HL-60/S4 (cell line): ENCODE results near the gene RBL1.
"Not testable (repeated sequence)": the region's sequence is repeated elsewhere in the genome, so short reads cannot be mapped to it uniquely, and the experiment has no call there.

ENCODE experiments used
- in situ Hi-C: fragments of 300-500 bp; cut with MboI; formaldehyde crosslinking; loops from 2 replicates; pipeline ENCODE4 v1.14.3; 2022; ENCODE audit warnings: low sequenced_read_pairs

Gene RBL1

GRCh38 chr20:37077009-37077408 lies 18.8 kb downstream of the RBL1 start:
- in situ Hi-C loops: no loop called here

DNA sequence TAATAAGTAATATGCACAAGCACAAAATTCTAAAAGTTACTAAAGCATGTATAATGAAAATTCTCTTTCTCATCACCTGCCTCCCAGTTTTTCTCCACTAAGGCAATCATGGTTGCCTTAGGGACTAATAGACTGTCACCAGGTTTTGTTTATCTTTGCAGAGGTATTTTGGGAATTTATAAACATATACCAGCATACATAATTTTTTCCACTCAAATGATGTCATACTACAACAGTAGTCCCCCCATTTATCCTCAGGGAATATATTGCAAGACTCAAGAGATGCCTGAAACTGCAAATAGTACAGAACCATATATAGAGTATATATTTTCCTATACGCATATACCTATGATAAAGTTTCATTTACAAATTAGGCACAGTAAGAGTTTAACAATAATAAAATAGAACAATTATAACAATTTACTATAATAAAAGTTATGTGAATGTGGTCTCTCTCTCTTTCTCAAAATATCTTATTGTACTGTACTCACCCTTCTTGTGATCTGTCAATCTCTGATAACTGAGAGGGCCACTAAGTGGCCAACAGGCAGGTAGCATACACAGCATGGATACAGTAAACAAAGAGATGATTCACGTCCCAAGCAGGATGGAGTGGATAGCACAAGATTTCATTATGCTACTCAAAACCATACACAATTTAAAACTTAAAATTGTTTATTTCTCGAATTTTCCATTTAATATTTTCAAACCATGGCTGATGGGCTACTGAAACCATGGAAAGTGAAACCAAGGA lies 19.7 kb downstream of the RBL1 start:
- in situ Hi-C loops: no loop called here

- in situ Hi-C loops: no loop called here
Observed at GRCh38 chr20:37072293-37073196, 23.3 kb downstream of the RBL1 start.

- in situ Hi-C loops: no loop called here
Observed at GRCh38 chr20:37071481-37071911, 24.3 kb downstream of the RBL1 start.

GRCh38 chr20:37069563-37069962 lies 26.2 kb downstream of the RBL1 start:
- in situ Hi-C loops: not testable (repeated sequence)

- in situ Hi-C loops: no loop called here
Observed at GRCh38 chr20:37066168-37066567, 29.6 kb downstream of the RBL1 start.

DNA sequence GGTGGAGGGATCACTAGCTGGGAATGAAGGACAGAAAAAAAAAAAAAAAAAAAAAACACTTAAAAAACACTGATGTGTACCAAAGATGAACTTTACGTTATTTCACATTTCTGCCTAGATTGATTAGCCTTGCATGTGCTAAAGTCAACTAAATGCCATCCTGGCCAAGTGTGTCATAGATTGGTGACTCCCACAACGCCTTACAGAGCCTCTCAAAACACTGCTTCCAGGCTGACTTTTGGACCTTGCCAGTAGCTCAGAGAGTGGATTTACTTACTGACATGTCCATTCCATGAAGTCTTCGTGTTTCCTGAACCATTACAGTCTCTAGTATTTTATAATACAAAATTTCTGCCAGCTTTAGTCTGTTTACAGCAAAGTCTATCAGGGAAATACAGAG lies 40.5 kb downstream of the RBL1 start:
- in situ Hi-C loops: no loop called here

DNA sequence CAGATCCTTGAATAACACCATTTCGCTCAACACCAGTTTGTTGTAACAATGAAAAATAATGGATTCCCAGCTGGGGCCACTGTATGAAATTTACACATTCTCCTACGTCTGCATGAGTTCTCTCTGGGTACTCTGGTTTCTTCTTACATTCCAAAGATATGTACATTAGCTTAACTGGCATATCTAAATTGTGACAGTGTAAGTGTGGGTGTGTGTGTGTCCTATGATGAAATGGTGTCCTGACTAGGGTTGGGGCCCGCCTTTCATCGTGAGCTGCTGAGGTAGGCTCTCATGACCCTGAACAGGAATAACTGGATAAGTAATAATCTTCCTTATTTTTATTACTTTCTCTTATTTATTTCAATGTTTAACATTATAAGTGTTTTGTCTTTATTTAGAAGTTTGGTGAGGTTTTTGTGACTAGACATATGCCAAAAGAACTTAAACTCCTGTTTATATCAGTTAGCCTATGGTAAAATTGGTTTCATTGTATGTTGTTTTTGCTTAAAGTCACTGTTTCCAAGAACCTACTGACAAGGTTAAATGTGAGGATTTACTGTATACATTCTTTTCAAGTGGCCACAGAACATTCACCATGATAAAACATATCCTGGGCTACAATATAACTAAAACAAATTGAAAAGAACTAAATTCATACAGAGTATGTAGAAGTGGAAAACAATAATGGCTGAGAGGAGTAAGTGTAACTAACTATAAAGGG lies 42.4 kb downstream of the RBL1 start:
- in situ Hi-C loops: no loop called here

- in situ Hi-C loops: no loop called here
Observed at GRCh38 chr20:37042986-37043972, 52.5 kb downstream of the RBL1 start.

DNA sequence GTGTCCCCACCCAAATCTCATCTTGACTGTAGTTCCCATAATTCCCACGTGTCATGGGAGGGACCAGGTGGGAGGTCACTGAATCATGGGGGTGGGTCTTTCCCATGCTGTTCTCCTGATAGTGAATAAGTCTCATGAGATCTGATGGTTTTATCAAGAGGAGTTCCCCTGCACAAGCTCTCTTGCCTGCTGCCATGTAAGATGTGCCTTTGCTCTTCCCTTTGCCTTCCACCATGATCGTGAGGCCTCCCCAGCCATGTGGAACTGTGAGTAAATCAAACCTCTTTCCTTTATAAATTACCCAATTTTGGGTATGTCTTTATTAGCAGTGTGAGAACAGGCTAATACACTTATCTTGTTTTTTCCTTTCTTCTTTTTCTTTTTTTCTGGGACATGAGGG lies 56.4 kb downstream of the RBL1 start:
- in situ Hi-C loops: not testable (repeated sequence)

DNA sequence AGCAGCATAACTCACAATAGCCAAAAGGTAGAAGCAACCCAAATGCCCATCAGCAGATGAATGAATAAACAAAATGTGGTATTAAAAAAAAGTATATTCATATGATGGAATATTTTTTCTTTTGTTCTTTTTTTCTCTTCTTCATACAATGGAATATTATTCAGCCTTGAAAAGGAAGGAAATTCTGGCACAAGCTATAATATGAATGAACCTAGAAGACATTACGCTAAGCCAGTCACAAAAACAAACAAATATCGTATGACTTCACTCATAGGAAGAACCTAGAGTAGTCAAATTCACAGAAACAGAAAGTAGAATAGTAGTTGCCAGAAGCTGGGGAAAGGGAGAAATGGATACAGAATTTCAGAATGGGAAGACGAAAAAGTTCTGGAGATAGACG lies 63.7 kb downstream of the RBL1 start:
- in situ Hi-C loops: no loop called here

DNA sequence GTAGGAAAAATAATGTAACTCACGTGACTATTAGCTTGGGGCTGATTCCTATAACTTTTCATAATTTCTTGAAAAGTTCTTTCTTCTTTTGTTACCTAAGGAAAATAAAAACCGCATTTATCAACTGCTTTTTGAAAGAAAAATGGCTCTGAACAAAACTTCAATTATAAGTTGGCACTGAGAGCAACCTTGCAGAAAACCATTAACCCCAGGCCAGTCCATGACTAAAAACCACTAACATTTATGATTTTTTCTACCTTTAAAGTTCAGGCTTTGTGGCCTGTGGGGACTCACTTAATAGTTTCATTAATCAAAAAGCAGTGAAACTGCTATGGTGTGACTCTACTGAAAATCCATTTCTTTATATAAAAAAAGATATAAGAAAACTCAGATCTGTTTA lies 75.2 kb downstream of the RBL1 start:
- in situ Hi-C loops: no loop called here

DNA sequence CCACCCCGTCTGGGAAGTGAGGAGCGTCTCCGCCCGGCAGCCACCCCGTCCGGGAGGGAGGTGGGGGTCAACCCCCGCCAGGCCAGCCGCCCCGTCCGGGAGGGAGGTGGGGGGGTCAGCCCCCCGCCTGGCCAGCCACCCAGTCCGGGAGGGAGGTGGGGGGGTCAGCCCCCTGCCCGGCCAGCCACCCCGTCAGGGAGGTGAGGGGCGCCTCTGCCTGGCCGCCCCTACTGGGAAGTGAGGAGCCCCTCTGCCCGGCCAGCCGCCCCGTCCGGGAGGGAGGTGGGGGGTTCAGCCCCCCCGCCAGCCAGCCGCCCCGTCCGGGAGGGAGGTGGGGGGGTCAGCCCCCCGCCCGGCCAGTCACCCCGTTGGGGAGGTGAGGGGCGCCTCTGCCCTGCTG lies 83.2 kb downstream of the RBL1 start:
- in situ Hi-C loops: not testable (repeated sequence)

- in situ Hi-C loops: not testable (repeated sequence)
Observed at GRCh38 chr20:37011858-37012257, 83.9 kb downstream of the RBL1 start.

- in situ Hi-C loops: no loop called here
Observed at GRCh38 chr20:37011147-37011546, 84.7 kb downstream of the RBL1 start.

- in situ Hi-C loops: no loop called here
Observed at GRCh38 chr20:37007898-37008649, 87.7 kb downstream of the RBL1 start.

- in situ Hi-C loops: not testable (repeated sequence)
Observed at GRCh38 chr20:37005062-37005942, 90.5 kb downstream of the RBL1 start.

DNA sequence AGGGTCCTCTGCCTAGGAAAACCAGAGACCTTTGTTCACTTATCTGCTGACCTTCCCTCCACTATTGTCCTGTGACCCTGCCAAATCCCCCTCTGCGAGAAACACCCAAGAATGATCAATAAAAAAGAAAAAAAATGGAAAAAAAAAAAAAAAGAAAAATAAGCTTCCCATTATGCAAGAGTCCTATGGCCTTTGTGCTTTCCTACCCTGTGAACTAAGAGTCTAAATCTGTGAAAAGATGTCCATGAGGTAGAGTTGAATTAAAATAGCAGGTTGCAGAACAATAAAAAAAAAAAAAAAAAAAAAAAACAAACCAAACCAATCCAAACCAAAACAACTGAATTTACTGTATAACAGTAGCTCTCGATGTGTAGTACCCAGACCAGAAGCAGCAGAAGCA lies 94.2 kb downstream of the RBL1 start:
- in situ Hi-C loops: not testable (repeated sequence)
